HG03558 (cell line): ENCODE data around the gene PGS1.

ENCODE experiments used
- ATAC-seq: cut with Tn5 transposase; IDR thresholded peaks from one replicate; pipeline ENCODE4 v1.9.1; 2021; ENCODE audit warnings: moderate number of reproducible peaks; ENCODE audit not compliant: unreplicated experiment; ENCODE audit errors: extremely low read depth

PGS1 gene

DNA sequence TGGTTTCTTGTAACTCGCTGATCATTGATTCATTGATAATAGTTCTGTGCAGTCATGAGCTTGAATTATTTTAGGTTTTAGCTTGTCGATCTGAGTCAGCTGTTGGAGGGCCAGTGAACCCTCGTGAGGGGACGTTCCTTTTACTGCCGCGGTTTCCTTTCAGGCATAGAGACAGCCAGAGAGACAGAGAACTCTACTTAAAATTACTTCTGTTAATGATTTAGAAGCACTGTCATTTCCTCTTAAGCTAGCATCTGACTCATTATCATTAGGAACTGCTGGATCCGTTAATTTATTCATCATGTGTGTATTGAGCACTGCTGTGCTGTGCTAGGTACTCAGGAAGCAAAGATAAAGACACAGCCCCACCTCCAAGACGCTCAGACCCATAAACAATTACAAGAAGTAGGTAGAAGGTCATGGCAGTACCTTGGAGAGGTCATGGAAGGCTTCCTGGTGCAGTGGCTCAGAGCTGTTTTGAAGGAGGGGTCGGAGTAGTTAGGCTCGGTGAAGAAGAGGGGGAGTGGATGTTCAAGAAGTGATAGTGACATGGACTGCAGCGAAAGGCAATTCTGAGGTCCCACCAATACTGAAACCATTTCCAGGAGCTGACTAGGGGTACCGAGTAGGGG, 3.3 kb downstream of the PGS1 start:
- ATAC-seq: no peak

DNA sequence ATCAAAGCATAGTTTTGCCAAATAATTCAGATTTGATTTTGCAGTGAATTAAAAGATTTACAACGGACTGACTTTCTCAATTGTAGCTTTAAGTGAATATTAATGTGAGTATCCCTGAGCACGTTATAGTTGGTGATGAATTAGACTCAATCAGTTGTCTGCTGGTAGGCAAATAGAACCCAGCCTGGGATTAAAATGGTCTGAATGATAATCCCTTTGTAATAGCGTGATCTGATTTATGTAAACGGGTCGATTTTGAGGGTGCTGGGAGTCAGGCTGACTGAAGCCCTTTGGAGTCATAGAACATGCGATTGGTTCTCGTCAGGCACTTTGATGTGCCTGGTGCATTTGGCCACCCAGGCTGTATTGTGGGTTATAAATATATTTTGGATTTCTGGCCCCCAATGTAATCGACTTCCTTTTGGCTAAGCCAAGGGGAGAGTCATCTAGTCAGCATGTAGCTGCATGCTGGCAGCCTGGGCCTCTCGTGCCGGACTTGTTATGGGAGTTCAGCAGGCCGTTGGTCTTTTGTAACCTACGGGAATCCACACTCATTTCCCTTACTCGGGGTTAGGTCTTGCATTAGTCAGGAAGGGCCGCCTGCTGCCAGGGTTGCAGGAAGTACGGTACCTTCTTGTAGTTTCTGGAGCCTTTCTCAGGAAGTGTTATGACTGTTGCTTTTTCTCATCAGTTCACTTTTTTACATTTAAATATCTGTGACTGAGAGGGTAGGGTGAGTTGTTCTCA, 5.4 kb downstream of the PGS1 start:
- no peak for ATAC-seq

DNA sequence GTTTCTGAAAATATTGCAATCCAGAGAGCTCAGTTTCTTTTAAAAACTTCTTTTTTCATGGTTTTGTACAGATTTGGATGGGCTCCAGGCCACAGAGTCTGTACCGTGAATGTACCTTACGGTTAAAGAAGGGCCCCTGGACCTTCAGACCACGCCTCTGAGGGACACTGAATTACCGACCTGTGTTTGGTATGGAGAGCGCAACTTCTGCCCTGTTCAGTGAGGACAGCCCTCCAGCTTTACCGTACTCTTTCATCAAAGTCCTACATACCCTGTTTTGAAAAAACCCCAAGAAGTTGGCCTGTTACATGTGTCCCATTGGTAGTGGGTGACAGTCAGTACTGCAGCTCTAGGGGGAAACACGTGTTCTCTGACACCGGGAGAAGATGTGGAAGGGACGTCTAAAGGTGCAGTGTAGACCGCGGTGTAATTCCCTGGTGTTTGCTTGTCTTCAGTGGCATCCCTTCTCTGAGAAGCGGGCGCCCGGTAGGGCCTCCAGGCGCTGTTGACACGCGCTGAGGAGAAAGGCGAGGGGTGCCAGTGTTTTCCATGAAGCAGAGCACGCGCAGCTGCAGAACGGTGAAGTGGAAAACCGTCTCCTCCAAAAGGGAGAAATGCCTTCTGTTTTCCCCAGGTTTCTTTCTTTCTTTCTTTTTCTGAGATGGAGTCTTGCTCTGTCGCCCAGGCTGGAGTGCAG, 6.2 kb downstream of the PGS1 start:
- ATAC-seq: no peak

DNA sequence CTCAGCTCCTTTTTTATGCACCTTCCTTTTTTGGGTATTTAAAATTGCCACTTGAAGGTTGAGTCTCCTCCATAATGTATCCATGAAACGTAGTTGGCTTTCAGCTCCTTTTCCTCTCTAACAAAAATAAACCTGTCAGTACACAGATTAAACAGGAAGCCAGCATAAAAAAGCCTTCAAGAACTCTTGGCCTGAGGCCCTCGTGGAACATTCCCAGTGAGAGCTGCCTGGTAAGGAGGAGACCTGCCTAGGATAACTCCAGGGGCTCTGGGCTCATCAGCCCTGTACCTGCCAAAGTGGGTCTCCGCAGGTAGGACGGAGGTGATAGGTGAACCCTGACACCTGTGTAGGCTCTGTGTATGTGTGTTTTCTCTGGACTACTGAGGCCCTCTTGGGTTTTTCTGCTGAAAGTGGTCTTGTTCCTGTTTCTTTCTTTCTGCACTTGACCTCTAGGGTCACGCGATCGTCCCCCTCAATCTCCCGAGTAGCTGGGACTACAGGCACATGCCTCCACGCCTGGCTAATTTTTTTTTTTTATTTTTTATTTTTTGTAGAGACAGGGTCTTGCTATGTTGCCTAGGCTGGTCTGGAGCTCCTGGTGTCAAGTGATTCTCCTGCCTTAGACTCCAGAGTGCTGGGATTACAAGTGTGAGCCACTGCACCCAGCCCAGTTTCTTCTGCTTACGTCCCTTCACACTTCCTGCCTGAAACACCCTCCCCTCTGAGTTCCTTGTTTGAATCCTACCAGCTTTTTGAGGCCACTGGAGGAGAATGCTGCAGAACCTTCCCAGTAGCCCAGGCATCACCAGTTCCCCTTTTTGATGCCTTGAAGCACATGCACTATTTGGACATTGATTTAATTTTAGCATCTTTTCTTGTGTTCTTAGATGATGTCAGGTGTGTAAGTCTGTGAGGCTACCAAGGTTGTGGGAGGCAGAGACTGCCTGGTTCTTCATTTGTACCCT, 9.8 kb downstream of the PGS1 start:
- no peak for ATAC-seq

DNA sequence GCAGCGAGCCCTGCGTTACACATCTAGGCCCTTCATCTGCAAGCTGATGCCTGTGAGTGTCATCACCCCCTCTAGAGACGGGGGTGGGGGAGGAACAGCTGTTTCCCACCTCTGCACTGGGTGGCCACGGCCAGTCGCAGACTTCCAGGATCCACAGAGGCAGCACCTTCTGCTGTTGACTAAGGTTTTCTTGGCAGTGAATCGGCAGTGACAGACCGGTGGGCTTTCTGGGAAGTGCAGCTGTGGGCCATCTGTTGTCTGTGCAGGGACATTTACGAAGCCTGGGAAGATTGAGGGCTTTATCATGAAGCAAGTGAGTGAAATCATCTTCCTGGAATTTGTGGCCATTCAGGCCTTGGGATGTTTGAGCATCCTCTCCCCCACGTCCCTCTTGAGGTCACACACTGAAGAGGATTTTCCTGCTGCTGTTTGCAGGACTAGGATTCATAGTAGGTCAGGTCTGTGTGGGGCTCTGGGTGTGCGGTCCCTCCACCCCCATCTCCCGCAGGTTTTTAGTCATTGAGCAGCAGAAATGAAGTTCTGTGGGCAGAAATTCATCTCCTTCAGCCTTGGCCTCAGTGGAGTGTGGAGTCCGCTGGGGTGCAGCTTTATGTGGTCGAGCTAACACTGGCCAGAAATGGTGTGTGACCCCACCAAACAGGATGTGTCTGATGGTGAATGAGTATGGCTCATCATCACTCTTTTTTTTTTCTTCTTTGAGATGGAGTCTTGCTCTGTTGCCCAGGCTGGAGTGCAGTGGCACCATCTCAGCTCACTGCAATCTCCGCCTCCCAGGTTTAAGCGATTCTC, 12.0 kb downstream of the PGS1 start:
- no peak for ATAC-seq

DNA sequence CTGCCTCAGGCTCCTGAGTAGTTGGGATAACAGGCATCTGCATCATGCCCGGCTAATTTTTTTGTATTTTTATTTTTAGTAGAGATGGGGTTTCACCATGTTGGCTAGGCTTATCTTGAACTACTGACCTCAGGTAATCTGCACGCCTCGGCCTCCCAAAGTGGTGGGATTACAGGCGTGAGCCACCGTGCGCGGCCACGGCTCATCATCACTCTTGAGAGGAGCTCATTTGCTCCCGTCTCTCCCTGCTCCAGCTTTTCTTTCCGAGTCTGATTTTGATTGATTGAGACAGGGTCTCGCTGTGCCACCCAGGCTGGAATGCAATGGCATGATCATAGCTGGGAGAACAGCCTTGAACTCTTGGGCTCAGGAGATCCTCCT, 12.6 kb downstream of the PGS1 start:
- no peak for ATAC-seq

DNA sequence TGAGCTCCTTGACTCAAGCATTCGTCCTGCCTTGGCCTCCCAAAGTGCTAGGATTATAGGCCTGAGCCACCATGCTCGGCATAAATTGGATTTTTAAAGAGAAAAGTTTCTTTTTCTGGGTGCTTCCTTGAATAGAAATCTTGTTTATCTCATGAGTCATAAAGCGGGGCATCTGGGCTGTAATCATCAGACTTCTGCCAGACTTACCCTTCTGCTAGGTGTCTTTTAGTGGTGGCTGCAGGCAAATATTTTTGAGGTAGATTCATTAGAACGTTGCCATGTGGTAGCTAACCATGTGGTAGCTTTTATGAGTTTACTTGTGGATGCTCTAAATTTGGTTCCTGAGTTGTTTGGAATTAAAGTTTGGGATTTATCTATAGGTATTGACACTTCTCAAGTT, 13.4 kb downstream of the PGS1 start:
- no peak for ATAC-seq

DNA sequence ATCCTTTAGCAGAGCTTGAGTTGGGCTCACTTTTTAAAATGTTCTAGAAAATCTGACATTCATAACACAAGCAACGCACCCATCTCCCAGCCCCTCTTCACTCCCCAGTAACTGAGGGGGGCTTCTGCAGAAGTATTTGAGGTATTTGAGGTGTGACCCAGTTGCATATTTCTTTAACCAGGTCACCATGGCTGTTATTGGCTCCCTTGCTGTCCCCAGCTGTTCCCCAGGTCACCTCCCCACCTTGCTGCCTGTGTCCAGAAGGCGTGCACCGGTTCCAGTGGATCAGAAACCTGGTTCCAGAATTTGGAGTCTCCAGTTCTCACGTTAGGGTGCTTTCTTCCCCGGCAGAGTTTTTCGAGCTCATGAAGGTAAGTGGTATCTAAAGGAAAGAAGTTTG, 13.8 kb downstream of the PGS1 start:
- ATAC-seq: no peak

DNA sequence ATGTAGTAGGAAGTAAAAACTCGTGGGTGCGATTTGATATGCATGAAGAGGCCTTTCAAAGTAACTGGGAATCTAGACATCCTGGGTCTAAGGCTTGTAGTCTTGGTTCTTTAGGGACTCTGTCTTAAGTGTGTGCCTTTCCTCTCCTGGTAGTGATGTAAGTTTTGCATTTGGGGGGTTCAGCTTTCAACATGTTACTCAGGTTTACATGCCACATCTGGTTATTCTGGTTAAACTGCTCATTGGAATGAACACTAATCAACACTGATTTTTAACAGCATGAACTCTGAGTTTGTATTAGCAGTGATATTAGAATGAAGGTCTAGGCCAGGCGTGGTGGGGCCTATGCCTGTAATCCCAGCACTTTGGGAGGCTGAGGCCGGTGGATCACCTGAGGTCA, 15.1 kb downstream of the PGS1 start:
- no peak for ATAC-seq

DNA sequence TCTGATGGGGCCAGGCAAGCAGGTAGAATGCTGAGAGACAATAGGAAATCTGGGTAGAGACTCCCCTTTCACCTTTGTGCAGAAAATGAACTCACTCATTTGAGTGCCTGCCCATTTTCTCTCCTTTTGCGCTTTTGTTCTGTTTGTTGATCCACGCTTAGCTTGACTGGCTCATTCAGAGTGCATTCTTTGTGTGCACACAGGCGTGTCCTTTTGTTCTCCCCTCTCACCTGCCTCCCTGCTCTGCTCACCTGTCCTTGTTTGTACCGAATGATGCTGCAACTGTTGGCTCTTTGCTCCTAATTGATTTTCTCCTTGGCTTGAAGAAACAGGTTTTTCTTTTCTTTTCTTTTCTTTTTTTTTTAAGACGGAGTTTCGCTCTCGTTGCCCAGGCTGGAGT, 15.8 kb downstream of the PGS1 start:
- ATAC-seq: no peak

DNA sequence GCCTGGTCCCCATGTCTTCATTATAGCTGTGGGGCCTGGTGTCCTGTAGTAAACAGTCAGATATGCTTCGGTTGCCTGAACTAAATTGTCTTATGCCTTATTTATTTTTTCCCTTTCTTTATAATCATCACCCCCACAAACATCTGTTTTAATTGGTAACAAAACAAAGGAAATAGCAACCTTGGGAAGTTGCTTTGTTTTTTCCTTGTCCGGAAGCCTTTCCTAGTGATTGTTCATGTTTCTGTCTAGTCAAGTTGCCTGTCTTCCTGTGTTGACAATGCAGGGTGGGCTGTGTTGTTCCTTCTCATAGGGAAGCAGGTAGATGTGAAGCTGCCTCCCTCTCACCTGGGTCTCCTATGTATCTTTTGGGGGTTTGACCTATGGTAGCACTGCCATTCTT, 16.7 kb downstream of the PGS1 start:
- ATAC-seq: no peak

DNA sequence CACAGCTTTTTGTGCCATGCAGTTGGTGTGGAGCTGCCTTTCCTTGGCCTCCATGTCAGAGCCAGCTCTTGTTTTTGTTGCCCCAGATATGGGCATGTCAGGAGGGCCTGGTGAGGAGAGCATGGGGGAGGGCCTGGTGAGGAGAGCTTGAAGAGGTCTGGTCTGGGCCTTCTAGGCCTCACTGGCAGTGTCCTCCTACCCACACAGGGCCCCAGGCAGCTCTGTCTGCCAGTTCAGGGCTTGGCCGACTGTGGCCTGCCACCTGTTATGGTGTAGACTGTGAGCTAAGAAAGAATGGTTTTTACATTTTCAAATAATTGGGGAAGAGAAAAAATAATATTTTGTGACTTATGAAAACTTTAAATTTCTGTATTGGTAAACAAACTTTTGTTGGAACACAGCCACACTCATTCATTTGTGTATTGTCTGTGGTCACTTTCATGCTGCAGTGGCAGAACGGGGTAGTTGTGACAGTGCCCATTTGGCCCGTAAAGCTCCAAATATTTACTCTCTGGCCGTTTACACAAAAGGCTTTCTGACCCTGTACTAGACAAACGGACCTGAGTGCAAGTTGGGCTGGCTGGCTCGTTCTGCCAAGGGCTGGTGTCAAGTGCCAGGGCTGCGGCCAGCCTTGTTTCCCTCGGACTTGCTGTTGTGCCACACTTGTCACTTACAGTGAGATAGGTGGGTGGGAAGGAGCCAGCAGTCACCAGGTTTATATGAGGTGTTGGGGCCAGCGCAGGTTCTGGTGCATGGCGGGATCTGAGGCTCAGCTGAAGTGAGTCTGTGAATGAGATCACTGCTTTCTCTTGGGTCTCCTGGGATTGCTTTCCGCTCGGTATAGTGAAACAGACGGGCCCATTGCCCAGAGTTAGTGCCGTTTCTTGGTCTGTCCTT, 18.2 kb downstream of the PGS1 start:
- ATAC-seq: no peak

DNA sequence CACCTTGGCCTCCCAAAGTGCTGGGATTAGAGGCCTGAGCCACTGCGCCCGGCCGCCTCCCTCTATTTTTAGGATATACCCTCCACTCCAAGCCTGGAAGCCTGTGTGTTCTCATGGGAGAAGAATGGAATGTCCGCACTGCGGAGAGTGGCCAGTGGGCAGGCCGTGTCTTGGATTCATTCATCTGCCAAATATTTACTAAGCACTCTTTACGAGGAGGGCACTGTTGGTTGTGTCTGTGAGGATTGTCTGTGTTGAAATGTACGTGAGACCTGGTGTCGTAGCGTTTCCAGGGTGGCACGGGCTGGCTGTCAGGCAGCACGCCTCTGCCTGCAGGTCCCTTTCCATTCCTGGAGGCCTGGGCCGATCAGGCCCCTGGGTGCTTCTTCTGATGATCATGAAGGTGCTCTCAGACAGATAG, 19.2 kb downstream of the PGS1 start:
- no peak for ATAC-seq

DNA sequence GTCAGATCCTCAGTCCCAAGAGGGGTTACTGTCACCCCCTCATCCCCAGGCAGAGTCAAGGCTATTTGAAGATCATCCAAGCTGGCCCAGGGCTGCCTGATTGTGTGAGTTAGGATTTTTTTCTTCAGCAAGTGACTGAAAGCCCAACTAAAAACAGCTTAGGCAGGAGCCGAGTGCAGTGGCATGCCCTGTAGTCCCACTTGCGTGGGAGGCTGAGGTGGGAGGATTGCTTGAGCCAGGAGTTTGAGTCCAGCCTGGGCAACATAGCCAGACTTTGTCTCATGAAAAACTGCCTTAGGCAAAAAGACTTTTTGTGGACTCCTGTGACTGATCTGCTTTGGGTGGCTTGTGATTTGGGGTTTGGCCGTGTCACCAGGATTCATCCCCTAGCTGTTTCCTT, 19.9 kb downstream of the PGS1 start:
- no peak for ATAC-seq

DNA sequence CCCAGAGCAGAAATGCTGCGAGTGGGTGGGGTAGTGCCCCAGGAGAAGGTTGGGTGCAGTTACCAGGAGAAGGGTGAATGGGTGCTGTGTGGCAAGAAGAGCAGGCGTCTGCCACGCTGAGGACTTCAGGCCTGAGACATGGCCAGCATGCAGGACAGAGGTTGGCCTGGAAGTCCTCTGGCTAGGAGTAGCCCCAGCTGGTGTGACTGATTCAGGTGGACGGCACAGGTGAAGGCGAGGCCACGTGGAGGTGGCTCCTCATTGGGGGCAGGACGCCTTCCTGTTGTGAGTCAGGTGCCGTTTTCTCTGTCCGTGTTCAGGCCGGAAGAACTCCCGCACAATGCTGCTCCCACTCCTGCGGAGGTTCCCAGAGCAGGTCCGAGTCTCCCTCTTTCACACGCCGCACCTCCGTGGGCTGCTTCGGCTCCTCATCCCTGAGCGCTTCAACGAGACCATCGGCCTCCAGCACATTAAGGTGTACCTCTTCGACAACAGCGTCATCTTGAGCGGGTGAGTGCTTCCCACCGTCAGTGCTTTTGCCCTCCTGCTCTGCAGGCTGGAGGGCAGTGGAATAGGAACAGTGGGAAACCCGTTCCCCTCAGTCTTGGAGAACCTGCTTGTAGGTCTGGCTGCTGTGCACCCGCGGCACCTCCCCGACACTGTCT, 20.7 kb downstream of the PGS1 start:
- ATAC-seq: no peak

DNA sequence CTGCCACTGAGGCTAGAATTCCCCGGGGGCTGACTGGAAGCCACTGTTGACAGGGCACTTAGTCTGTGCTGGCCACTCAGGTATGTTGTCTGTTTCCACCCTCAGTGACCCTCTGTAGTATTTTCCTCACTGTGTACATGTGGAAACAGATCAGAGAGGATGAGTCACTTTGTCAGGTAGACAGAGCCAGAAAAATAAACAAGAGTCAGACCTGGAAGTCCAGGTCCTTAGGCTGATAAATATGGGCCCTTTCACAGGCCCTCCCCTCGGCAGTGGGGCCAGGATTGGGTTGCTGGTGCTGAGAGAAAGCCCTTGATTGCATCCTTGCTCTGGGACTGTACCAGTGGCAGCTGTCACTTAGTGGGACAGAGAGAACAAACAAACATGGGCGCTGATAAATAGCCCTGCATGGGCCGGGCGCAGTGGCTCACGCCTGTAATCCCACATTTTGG, 21.3 kb downstream of the PGS1 start:
- ATAC-seq: no peak

DNA sequence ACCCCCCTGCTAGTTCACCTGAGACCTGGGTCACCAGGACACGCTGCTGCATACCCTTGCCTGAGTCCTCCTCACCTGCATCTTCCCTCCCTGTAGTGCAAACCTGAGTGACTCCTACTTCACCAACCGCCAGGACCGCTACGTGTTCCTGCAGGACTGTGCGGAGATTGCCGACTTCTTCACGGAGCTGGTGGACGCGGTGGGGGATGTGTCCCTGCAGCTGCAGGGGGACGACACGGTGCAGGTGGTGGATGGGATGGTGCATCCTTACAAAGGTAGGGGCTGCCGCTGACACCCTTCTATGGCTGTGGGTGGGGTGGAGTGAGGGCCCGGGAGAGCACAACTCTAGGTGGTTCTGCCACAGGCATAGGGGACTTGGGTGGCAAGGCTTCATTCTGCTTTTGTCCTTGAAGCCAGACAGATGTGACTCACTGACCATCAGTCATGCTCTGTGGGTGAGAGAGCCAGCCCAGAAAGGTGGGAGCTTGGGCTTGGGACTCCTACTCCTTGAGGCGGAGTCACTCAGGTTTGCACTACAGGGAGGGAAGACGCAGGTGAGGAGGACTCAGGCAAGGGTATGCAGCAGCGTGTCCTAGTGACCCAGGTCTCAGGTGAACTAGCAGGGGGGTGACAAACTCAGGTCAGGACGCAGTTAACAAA, 22.3 kb downstream of the PGS1 start:
- ATAC-seq: no peak

DNA sequence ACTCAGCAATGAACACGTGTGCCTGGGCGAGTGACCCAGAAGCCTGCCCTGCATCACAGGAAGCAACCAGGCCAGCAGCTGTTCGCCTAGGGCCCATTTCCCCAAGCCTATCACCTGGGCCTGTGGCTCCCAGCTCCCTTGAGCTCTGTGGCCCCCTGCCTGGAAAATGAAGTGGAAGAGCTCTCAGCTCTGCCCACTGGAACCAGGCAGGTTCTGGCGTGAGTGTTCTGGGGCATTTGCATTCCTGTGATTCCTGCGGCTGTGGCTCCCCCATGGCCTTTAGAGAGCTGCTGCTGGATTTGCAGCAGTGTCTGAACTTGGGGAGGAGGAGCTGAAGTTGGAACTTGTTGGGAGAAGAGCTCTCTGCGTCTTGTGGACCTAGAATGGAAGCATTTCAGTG, 22.8 kb downstream of the PGS1 start:
- no peak for ATAC-seq
